Mesothelial cell of epicardium (in vitro differentiated cells): Measurements from ENCODE around the gene SLCO3A1. TPM values are rescaled to one million over a fixed set of nuclear protein-coding genes. Genes with fewer than 3 reads are reported as not detected.

ENCODE experiments used
- DNase-seq, 2 experiments: peaks; one replicate each; pipeline ENCODE4 v3.0.0; 2021; ENCODE audit warnings: low spot score in 2 of 2; ENCODE audit not compliant: unreplicated experiment in 2 of 2
- H3K27ac Mint-ChIP-seq: 2 replicates; pipeline ENCODE4 v1.8.0; 2021; ENCODE audit warnings: mixed read lengths
- H3K27me3 Mint-ChIP-seq: 2 replicates; pipeline ENCODE4 v1.8.0; 2021; ENCODE audit warnings: low read depth, mixed read lengths
- H3K36me3 Mint-ChIP-seq: 2 replicates; pipeline ENCODE4 v1.8.0; 2021; ENCODE audit warnings: mixed read lengths
- H3K4me1 Mint-ChIP-seq: 2 replicates; pipeline ENCODE4 v1.8.0; 2021; ENCODE audit warnings: mixed read lengths
- H3K4me3 Mint-ChIP-seq: 2 replicates; pipeline ENCODE4 v1.8.0; 2021; ENCODE audit warnings: mild to moderate bottlenecking, moderate library complexity, mixed read lengths
- H3K9me3 Mint-ChIP-seq: 2 replicates; pipeline ENCODE4 v1.8.0; 2021; ENCODE audit warnings: mixed read lengths
- CTCF ChIP-seq: fragments of 200-600 bp; sonication (generic); IDR thresholded peaks from one replicate; pipeline ENCODE4 v1.5.0; 2021; ENCODE audit warnings: antibody characterized with exemption; ENCODE audit not compliant: unreplicated experiment
- total RNA-seq: library from RNA; stranded (reverse); gene quantifications from 3 replicates; pipeline ENCODE4 v1.2.1, GENCODE V29; 2021

SLCO3A1 gene
- total RNA-seq, 1 donor from 2014 or later, result 1.9 TPM

- peaks cover 15% of the 10 kb centered on the region for H3K9me3 Mint-ChIP-seq
- H3K36me3 Mint-ChIP-seq, result no peaks in the 10 kb centered on the region
- no peak for TF ChIP-seq CTCF
- no peak for DNase-seq
- H3K27ac Mint-ChIP-seq, result no peak overlapping the region
- peaks cover 3% of the 10 kb centered on the region for H3K4me1 Mint-ChIP-seq
- H3K4me3 Mint-ChIP-seq, result no peak overlapping the region
- H3K27me3 Mint-ChIP-seq, result peaks cover 15% of the 10 kb centered on the region
These were observed 18.3 kb downstream of the SLCO3A1 start for GRCh38 chr15:91871837-91872236.

GRCh38 chr15:91872356-91873137 is 19.0 kb downstream of the SLCO3A1 start:
- H3K36me3 Mint-ChIP-seq, result no peaks in the 10 kb centered on the region
- no peak for DNase-seq
- no peak overlapping the region for H3K27ac Mint-ChIP-seq
- TF ChIP-seq CTCF, result no peak
- H3K4me1 Mint-ChIP-seq, result peaks cover 3% of the 10 kb centered on the region
- H3K4me3 Mint-ChIP-seq, result no peak overlapping the region
- H3K27me3 Mint-ChIP-seq, result peaks cover 15% of the 10 kb centered on the region
- peaks cover 15% of the 10 kb centered on the region for H3K9me3 Mint-ChIP-seq

- no peaks in the 10 kb centered on the region for H3K36me3 Mint-ChIP-seq
- no peak overlapping the region for H3K27ac Mint-ChIP-seq
- H3K9me3 Mint-ChIP-seq, result peaks cover 15% of the 10 kb centered on the region
- peaks cover 3% of the 10 kb centered on the region for H3K4me1 Mint-ChIP-seq
- H3K27me3 Mint-ChIP-seq, result peaks cover 14% of the 10 kb centered on the region
- DNase-seq, result no peak
- no peak for TF ChIP-seq CTCF
- H3K4me3 Mint-ChIP-seq, result no peak overlapping the region
These were observed 19.6 kb downstream of the SLCO3A1 start for GRCh38 chr15:91873138-91873536.

- no peak for DNase-seq
- Mint-ChIP-seq H3K9me3 (peaks cover 15% of the 10 kb centered on the region), H3K4me3 (no peak overlapping the region), H3K36me3 (no peaks in the 10 kb centered on the region), H3K4me1 (peaks cover 3% of the 10 kb centered on the region), H3K27me3 (peaks cover 15% of the 10 kb centered on the region), H3K27ac (no peak overlapping the region)
- no peak for TF ChIP-seq CTCF
These were observed 20.7 kb downstream of the SLCO3A1 start for GRCh38 chr15:91874171-91874570.

GRCh38 chr15:91874992-91875660 is 21.6 kb downstream of the SLCO3A1 start:
- Mint-ChIP-seq H3K9me3 (peaks cover 11% of the 10 kb centered on the region), H3K27ac (no peak overlapping the region), H3K4me1 (peaks cover 3% of the 10 kb centered on the region), H3K36me3 (no peaks in the 10 kb centered on the region), H3K27me3 (peaks cover 11% of the 10 kb centered on the region), H3K4me3 (no peak overlapping the region)
- no peak for DNase-seq
- no peak for TF ChIP-seq CTCF
